CD14-positive monocyte (primary cell): Measurements from ENCODE around the gene IQCN. TPM values are rescaled to one million over a fixed set of nuclear protein-coding genes. Genes with fewer than 3 reads are reported as not detected.

Experiments used
- DNase-seq, 3 donors: peaks; one replicate each; pipeline ENCODE4 v3.0.0-alpha.2; 2011 to 2022
- H2AFZ ChIP-seq: 2 replicates; pipeline ENCODE4 v1.6.0; 2012; ENCODE audit warnings: mild to moderate bottlenecking, low read depth, low read length, inconsistent platforms; ENCODE audit not compliant: insufficient read depth, poor library complexity, severe bottlenecking
- H3K27ac ChIP-seq, 2 donors: 1 replicate in 1 of 2; 2 replicates in 1 of 2; pipeline ENCODE4 v1.5.1; 2012 to 2013; ENCODE audit warnings: low read length in 2 of 2, control low read depth in 1 of 2, inconsistent platforms in 1 of 2, low read depth in 1 of 2, mild to moderate bottlenecking in 1 of 2
- H3K27me3 ChIP-seq, 2 donors: one replicate each; pipeline versions ENCODE4 v1.6.0 to v1.6.1; 2011 to 2013; ENCODE audit warnings: low read length in 2 of 2; ENCODE audit not compliant: control insufficient read depth in 2 of 2, insufficient read depth in 2 of 2
- H3K36me3 ChIP-seq, 2 donors: replicated peaks in 1 of 2; 1 replicate in 1 of 2; 2 replicates in 1 of 2; pipeline versions ENCODE4 v1.5.1 to v1.6.1; 2012 to 2013; ENCODE audit warnings: low read length in 2 of 2, control low read depth in 1 of 2, inconsistent platforms in 1 of 2, mild to moderate bottlenecking in 1 of 2; ENCODE audit not compliant: insufficient read depth in 2 of 2, control insufficient read depth in 1 of 2
- H3K4me1 ChIP-seq, 2 donors: 1 replicate in 1 of 2; 2 replicates in 1 of 2; pipeline versions ENCODE4 v1.5.1 to v1.6.1; 2012 to 2013; ENCODE audit warnings: low read length in 2 of 2, control low read depth in 1 of 2, inconsistent platforms in 1 of 2, mild to moderate bottlenecking in 1 of 2, moderate library complexity in 1 of 2; ENCODE audit not compliant: insufficient read depth in 2 of 2, control insufficient read depth in 1 of 2
- H3K4me2 ChIP-seq: replicated peaks from 2 replicates; pipeline ENCODE3; 2012; ENCODE audit warnings: low read length, moderate library complexity, mild to moderate bottlenecking; ENCODE audit not compliant: poor library complexity, severe bottlenecking; ENCODE audit errors: extremely low read depth
- H3K4me3 ChIP-seq, 3 experiments: fragments of 200-600 bp in 1 of 3; sonication (generic) in 1 of 3; replicated peaks in 1 of 3; 1 replicate in 2 of 3; 2 replicates in 1 of 3; pipeline ENCODE4 v1.5.1; 2011 to 2013; ENCODE audit warnings: low read length in 3 of 3, mild to moderate bottlenecking in 3 of 3, control low read depth in 2 of 3, low read depth in 2 of 3, inconsistent platforms in 1 of 3, moderate library complexity in 1 of 3
- H3K79me2 ChIP-seq: 2 replicates; pipeline ENCODE4 v1.6.0; 2012; ENCODE audit warnings: mild to moderate bottlenecking, control low read depth, inconsistent platforms, low read length, moderate library complexity; ENCODE audit not compliant: insufficient read depth
- H3K9ac ChIP-seq: 2 replicates; pipeline ENCODE4 v1.6.0; 2017; ENCODE audit warnings: low read length, mild to moderate bottlenecking; ENCODE audit not compliant: insufficient read depth, poor library complexity, severe bottlenecking
- H3K9me3 ChIP-seq, 2 donors: replicated peaks in 1 of 2; 1 replicate in 1 of 2; 2 replicates in 1 of 2; pipeline versions ENCODE4 v1.5.1 to v1.6.1; 2012 to 2013; ENCODE audit warnings: low read length in 2 of 2, control low read depth in 1 of 2; ENCODE audit not compliant: control insufficient read depth in 1 of 2, insufficient read depth in 1 of 2
- H4K20me1 ChIP-seq: 2 replicates; pipeline ENCODE4 v1.6.0; 2012; ENCODE audit warnings: mild to moderate bottlenecking, low read length, control low read depth, moderate library complexity; ENCODE audit not compliant: insufficient read depth
- H3K27ac Mint-ChIP-seq, 7 donors: one replicate each; pipeline ENCODE4 v1.8.0; 2020; ENCODE audit warnings: mild to moderate bottlenecking in 7 of 7, mixed read lengths in 7 of 7, moderate library complexity in 6 of 7, inconsistent platforms in 2 of 7
- H3K27me3 Mint-ChIP-seq, 3 donors: one replicate each; pipeline ENCODE4 v1.8.0; 2021 to 2022; ENCODE audit warnings: low read depth in 3 of 3, mild to moderate bottlenecking in 3 of 3, mixed read lengths in 3 of 3, moderate library complexity in 3 of 3, inconsistent platforms in 1 of 3
- H3K36me3 Mint-ChIP-seq, 2 donors: one replicate each; pipeline ENCODE4 v1.8.0; 2020; ENCODE audit warnings: mixed read lengths in 2 of 2, inconsistent platforms in 1 of 2, mild to moderate bottlenecking in 1 of 2
- H3K4me1 Mint-ChIP-seq: one replicate; pipeline ENCODE4 v1.8.0; 2020; ENCODE audit warnings: mild to moderate bottlenecking, mixed read lengths
- H3K4me3 Mint-ChIP-seq, 2 donors: one replicate each; pipeline ENCODE4 v1.8.0; 2020; ENCODE audit warnings: mild to moderate bottlenecking in 2 of 2, mixed read lengths in 2 of 2, moderate library complexity in 1 of 2
- H3K9me3 Mint-ChIP-seq, 7 donors: one replicate each; pipeline ENCODE4 v1.8.0; 2020 to 2022; ENCODE audit warnings: mixed read lengths in 7 of 7, mild to moderate bottlenecking in 6 of 7, moderate library complexity in 6 of 7, inconsistent platforms in 2 of 7
- WGBS: methylation state at CpG from one replicate; pipeline ENCODE4 v1.1.5; 2013; ENCODE audit warnings: missing lambda C conversion rate; ENCODE audit not compliant: insufficient coverage; 5-methylcytosine and 5-hydroxymethylcytosine counted together
- intact Hi-C, 2 donors: fragments of 100-400 bp; cut with micrococcal nuclease; formaldehyde crosslinking; loops; one replicate each; pipeline versions ENCODE4 v1.15.0 to v1.15.1; 2023
- polyA plus RNA-seq, 3 donors: library from polyadenylated mRNA; depleted of rRNA in 1 of 3; unstranded in 2 of 3; stranded (reverse) in 1 of 3; fragments of 300-500 nt in 2 of 3; fragments of >200 nt in 1 of 3; fragmentation: Illumina TruSeq in 2 of 3; gene quantifications; 1 replicate in 2 of 3; 2 replicates in 1 of 3; pipeline ENCODE4 v1.2.3, GENCODE V29; 2012 to 2021
- TF ChIP-seq, protein P1 (sequence below): fragments of 200-600 bp; IDR thresholded peaks from one replicate; pipeline ENCODE4 v1.8.0; 2022; ENCODE audit warnings: antibody characterized with exemption, mild to moderate bottlenecking

IQCN gene
- polyA plus RNA-seq, 3 donors, result 6.9 TPM; not detected in 2

GRCh38 chr19:18280247-18281081 is 6.2 kb upstream of the IQCN start:
- Mint-ChIP-seq H3K36me3 (peaks cover 21 to 46% of the 10 kb centered on the region in 2 donors), H3K4me3 (peak overlapping the region; percentile 95 to 97), H3K4me1 (peaks cover 41% of the 10 kb centered on the region), H3K27me3 (peaks cover 0 to 4% (median 2%) of the 10 kb centered on the region in 3 donors), H3K27ac (peak overlapping the region; percentile 95 to 99 (median 97)), H3K9me3 (peaks cover 0 to 8% (median 5%) of the 10 kb centered on the region in 7 donors)
- TF ChIP-seq, protein P1, sequence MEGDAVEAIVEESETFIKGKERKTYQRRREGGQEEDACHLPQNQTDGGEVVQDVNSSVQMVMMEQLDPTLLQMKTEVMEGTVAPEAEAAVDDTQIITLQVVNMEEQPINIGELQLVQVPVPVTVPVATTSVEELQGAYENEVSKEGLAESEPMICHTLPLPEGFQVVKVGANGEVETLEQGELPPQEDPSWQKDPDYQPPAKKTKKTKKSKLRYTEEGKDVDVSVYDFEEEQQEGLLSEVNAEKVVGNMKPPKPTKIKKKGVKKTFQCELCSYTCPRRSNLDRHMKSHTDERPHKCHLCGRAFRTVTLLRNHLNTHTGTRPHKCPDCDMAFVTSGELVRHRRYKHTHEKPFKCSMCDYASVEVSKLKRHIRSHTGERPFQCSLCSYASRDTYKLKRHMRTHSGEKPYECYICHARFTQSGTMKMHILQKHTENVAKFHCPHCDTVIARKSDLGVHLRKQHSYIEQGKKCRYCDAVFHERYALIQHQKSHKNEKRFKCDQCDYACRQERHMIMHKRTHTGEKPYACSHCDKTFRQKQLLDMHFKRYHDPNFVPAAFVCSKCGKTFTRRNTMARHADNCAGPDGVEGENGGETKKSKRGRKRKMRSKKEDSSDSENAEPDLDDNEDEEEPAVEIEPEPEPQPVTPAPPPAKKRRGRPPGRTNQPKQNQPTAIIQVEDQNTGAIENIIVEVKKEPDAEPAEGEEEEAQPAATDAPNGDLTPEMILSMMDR, result no peak
- peaks cover 49% of the 10 kb centered on the region for H3K79me2 ChIP-seq
- H3K9ac ChIP-seq, result peak overlapping the region; percentile 97
- H3K4me1 ChIP-seq, result peaks cover 35 to 45% of the 10 kb centered on the region in 2 donors
- H3K27me3 ChIP-seq, result no peaks in the 10 kb centered on the region
- H3K27ac ChIP-seq, result peak overlapping the region; percentile 93 to 98
- peaks cover 6 to 15% of the 10 kb centered on the region in 2 donors for H3K36me3 ChIP-seq
- H3K9me3 ChIP-seq, result no peaks in the 10 kb centered on the region
- intact Hi-C loops, result no loop called here
- no peak overlapping the region for H2AFZ ChIP-seq
- peaks cover 56% of the 10 kb centered on the region for H4K20me1 ChIP-seq
- under 1% methylated on average over 111 of the region's 111 CpGs for WGBS
- peak overlapping the region; percentile 75 to 99 (median 98) for H3K4me3 ChIP-seq
- peak overlapping the region; percentile 84 for H3K4me2 ChIP-seq
- peak; percentile 65 to 84 (median 82) for DNase-seq

DNA sequence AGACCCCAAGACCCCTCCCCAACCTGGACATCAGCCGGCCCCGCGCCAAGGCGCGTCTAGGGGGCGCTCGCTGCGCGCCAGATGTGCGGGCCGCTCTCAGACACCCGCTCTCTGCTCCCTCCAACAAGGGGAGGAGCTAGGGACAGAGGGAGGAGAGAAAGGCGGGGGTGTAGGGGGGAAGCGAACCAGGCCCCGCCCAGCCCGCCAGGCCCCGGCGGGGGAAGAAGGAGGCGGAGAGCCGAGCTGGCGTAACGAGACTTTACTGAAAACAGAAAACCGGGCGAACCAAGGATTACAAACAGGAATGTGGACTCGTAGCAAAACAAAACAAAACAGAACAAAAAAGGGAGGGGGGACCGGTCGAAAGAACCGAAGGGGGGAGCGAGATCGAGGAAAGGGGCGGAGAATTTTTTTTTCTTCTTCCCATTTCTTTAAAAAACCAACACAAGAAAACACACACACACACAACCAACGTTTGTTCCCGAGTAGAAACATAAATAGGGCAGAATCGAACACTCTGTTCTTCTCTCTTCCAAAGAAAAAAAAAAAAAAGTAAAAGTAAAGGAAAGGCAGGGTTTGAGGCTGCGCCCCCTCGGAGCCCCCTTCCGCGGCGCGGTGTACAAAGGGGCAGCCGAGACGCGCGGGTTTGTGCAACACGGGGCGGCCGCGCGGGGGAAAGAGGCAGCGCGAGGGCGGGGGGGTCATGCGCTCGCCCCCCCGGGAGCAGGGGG is 5.4 kb upstream of the IQCN start:
- H4K20me1 ChIP-seq, result peaks cover 64% of the 10 kb centered on the region
- WGBS, result 0% methylated on average over 19 of the region's 55 CpGs

More for the DNA sequence above, 5.4 kb upstream of the IQCN start:
- intact Hi-C loops, result loop anchor here (1.0 to 10.0 kb wide), 3 partner anchors 43 to 135 kb away; partner anchors contain the start of genes LSM4 (in 2 of the 2) and SSBP4 (in 1 of the 2)
- Histone ChIP-seq H3K9ac (peak overlapping the region; percentile 97), H3K4me1 (peaks cover 43 to 53% of the 10 kb centered on the region in 2 donors), H3K27ac (peak overlapping the region; percentile 93 to 98), H2AFZ (no peak overlapping the region), H3K9me3 (no peaks in the 10 kb centered on the region), H3K4me2 (peak overlapping the region; percentile 84), H3K36me3 (peaks cover 6 to 15% of the 10 kb centered on the region in 2 donors), H3K79me2 (peaks cover 53% of the 10 kb centered on the region), H3K4me3 (peak overlapping the region; percentile 75 to 99 (median 98)), H3K27me3 (no peaks in the 10 kb centered on the region)
- peaks cover 0 to 5% (median 2%) of the 10 kb centered on the region in 3 donors for H3K27me3 Mint-ChIP-seq
- H3K36me3 Mint-ChIP-seq, result peaks cover 22 to 51% of the 10 kb centered on the region in 2 donors
- TF ChIP-seq, protein P1, result peak; percentile 92
- peak overlapping the region; percentile 95 to 99 (median 98) for H3K27ac Mint-ChIP-seq
- H3K9me3 Mint-ChIP-seq, result peaks cover 0 to 8% (median 5%) of the 10 kb centered on the region in 7 donors
- DNase-seq, result peak; percentile 88 to 93 (median 92)
- H3K4me3 Mint-ChIP-seq, result peak overlapping the region; percentile 95 to 97
- peaks cover 48% of the 10 kb centered on the region for H3K4me1 Mint-ChIP-seq
